HG03045 (cell line): Measurements from ENCODE around the gene CHD5.

Source experiments
- ATAC-seq: cut with Tn5 transposase; IDR thresholded peaks from one replicate; pipeline ENCODE4 v1.9.1; 2021; ENCODE audit warnings: mild to moderate bottlenecking, moderate library complexity; ENCODE audit not compliant: unreplicated experiment

CHD5 gene

DNA sequence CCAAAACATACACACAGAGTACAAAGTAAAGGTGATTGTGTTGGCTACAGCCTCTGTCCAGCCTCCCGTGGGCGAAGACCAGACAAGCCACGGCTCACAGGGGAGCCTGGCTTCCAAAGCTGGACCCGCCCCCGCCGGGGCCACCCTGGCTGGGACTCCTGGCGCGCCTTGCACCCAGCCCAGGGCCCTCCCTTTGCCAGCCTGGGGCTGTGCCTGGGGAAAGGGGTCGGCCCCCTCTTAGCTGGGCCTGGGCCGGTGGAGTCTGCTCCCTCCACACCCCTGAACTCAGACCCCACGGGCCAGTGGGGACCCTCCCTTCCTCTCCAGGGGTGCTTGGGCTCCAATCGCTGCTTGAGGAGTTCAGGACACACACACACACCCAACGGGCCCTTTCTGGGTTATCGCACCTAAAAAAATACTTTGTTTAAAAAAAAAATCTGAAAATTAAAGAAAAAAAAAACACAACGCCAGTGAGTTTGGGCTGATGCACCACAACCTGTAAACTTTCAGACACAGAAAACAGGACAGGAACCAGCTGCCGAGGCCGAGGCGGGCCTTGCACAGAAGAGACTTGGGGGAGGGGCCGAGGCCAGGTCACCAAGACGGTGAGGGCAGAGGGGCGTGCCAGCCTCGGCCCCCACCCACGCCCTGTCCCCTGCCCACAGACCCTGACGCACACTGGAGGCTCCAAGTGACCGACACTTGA is 78.1 kb downstream of the CHD5 start:
- no peak for ATAC-seq

DNA sequence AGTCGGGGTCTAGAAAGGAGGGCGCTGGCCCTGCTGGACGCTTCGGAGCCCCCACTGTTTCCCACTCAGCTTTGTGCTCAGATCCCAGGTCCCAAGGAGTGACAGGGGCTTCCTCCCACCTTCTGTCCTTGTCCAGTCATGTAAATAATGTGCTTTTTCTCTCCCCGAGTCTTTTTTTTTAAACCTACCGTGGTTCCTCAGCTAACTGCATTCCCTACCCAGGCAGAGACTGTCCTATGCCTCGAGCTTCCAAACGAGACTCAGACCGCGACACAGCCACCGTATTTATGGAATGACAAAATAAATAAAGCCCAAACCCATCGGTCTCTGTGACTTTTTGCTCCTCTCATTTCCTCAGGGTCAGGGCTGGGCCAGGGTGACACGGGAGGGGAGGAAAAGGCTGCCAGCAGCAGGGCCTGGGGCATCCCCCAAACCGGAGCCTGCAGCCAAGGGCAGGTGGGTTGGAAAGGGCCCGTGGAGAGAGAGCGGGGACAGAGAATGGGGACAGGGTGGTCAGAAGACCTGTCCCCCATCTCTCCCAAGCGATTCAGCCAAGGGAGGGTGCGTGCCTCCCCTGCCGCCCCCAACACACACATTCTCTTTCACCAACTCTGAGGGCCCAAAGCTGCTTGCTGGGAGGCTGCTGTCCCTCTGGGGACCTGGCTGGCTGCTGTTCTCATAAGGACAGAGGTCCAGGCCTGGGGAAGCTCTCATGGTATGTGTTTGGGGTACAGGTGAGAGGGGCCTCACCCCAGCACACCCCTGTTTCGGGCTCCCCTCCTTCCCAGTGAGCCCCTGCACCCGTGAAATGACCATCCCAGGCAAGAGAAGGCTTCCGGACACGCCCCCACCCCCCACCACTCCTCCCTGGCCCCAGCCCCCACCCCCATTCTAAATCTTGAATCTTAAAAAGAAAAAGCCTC is 79.0 kb downstream of the CHD5 start:
- no peak for ATAC-seq

DNA sequence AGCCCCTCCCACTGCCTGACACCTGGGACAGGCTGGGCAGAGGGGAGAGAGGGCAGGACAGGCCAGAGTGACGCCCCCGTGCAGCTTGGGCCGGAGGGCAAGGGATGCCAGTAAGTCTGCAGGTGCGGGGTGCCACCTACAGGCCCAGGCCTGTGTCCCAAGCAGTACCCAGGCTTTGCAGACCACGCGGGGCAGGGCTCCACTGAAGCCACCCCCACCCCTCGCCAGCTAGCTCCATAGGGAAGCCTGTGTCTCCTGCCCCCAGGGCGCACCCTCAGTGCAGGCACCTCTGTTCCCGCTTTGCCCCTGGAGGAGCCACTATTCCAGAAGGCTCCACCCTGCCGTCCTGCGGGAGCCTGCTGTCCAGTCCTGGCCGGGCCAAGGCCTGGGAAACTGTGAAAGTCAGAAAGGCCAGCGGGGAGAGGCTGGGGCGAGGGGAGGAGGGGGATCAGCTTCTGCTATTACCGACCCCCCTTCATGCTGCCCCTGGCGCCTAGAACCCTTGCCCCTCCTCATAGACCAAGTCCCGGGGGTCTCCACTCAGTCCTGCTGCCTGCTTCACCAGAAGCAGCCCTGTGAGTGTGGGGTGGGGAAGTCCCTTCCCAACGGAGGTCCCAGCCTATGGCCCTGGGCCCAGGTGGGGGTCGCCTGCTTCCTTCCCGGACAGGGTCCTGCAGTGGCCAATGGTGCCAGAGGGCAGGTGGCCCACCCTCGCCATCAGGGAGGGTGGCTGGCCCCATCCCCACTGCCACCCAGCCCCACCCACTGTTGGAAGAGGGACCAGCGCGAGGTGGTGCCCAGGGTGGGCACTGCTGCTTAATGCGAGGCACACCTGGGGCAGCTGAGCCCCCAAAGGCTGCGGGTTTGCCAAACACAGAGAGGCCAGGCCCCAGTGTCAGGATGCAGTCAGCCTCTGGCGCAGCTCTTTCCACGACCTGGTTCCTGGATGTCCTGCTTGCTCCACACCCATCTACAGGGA is 80.0 kb downstream of the CHD5 start:
- no peak for ATAC-seq

GRCh38 chr1:6099297-6099696 is 80.8 kb downstream of the CHD5 start:
- ATAC-seq, result no peak

- no peak for ATAC-seq
Observed at GRCh38 chr1:6098303-6099215, 81.6 kb downstream of the CHD5 start.

DNA sequence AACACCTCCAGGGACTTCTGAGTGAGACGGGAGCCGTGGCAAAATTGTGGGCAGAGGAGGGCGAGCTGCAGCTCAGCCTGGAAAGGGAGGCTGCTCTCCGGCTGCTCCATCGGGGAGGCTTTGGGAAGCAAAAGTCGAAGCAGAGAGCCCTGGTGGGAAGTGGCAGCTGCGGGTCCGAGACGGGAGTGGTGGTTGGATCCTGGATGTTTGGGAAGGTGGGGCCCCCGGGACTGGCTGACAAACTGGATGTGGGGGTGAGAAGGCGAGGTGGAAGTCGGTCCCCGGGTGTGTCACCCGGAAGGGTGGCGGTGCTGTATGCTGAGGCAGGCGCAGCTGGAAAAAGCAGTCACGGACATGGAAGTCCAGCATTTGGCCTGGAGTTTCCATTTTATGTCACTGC is 82.3 kb downstream of the CHD5 start:
- ATAC-seq, result no peak

DNA sequence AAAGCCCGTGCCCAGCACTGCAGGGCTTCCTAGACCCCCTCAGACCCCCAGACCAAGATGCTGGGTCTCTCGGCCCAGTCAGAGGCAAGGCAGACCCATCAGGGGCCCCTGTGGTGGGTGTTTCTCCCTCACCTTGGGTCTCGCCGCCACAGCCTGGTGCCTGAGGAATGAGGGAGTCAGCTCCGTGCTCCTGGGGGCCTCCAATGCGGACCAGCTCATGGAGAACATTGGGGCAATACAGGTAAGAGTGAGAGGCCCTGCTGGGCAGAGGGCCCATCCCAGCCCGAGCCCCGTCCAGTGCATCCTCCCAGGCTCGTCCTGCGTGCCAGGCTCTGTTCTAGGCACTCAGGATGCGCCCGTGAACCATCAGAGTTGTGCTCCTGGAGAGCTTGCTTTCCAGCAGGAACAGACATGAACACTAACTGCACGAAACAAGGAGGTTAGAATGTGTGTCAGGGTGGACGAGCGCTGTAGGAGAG is 83.0 kb downstream of the CHD5 start:
- no peak for ATAC-seq

DNA sequence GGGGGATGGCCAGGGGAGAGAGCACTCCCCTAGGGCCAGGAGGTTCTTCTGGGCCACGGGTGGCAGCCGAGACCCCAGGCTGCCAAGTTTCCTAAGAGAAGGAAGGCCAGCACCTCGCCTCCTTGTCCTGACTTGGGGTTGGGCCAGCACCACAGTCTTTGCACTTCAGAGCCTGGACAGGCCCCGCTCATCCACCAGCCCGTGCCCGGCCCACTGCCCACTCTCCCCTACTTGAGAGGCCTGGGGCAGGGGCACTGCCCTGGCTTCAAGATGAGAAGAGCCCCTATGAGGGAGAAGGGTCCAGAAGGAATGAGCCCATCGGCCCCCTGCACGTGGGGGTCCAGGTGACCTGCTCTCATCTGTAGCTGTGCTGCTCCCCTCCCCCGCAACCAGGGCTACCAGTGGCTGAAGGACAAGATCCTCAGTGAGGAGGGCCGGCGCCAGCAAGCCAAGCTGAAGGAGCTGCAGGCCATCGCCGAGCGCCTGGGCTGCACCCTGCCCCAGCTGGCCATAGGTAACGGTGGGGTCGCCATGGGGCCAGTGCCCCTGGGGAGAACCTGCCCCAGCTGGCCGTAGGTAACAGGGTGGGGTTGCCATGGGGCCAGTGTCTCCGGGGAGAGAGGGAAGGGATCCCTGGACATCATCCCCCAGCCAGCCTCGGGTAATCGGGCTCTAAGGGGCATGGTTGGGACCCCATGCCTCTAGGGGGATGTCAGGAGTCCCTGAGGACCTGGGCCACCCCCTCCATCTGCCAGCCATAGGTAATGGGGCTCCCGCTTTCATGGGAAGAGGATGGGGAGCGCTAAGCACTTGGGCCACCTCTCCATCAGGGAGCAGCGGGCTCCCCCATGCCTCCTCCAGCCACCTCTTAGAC is 83.6 kb downstream of the CHD5 start:
- no peak for ATAC-seq

DNA sequence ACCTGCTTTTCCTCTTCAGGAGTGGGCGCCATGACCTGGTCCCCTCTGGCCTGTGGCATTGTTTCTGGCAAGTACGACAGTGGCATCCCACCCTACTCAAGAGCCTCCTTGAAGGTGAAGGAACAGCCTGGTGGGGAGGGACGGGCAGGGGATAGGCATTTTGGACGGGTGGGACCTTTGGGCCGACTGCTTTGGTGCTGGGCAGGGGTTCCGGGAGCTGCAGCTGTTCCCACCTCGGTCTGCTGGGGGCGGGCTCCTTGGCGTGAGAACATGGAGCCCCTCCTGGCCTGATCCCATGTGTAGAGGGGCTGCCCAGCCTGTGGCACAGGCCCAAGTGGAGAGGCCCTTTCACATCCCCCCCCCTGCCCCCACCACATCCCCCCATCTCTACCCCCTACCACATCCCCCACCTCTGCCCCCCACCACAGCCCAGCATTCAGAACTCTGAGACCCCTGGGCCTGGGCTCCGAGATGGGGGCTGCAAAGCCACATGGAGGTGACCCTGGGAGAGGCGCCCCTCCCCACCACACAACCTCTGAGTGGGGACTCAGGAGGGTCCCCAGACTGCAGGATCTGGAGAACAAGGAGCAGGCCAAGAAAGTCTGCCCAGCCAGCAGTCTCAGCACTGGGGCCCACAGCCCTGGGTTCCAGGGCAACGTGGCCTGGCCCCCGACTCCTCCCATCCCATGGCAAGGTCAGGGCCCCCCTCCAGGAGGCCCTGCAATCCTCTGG is 84.4 kb downstream of the CHD5 start:
- no peak for ATAC-seq

GRCh38 chr1:6094801-6095505 is 85.2 kb downstream of the CHD5 start:
- ATAC-seq, result no peak

GRCh38 chr1:6094246-6094645 is 85.9 kb downstream of the CHD5 start:
- no peak for ATAC-seq

DNA sequence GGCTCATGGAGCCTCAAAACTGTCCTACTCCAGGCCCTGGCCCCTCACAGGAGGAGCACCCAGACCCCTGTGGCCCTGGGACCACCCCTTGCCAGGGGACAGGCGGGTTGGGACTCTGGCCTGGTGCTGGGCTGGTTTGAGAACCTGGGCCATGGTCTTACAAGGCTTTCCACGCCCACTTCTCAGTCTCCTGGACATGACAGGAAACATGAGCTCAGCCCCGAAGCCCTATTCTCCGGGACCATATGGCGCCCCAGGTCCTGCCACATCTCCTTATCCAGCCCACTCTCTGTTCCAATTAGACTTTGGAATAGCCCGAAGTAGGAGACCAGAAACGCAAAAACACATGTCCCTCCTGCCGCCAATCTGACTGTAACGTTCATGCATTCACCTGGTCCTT is 86.5 kb downstream of the CHD5 start:
- no peak for ATAC-seq

DNA sequence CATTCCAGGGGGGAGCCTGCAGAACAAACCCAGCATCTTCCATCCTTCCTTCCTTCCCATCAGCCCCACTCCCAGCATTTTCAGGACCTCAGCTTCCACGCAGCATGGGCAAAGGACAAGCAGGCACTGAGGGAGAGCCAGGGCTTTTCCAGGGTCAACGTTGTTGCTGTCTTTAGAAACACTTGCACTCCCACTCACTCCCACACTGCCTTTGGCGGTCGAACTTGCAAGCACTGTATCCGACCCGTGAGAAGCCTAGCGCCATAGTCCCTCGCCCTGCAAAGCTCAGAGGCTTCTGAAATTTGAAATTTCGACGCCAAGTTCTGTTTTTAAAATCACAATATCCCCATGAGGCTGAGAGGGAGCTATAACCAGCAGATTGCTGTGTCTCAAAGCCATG is 87.0 kb downstream of the CHD5 start:
- ATAC-seq, result no peak

DNA sequence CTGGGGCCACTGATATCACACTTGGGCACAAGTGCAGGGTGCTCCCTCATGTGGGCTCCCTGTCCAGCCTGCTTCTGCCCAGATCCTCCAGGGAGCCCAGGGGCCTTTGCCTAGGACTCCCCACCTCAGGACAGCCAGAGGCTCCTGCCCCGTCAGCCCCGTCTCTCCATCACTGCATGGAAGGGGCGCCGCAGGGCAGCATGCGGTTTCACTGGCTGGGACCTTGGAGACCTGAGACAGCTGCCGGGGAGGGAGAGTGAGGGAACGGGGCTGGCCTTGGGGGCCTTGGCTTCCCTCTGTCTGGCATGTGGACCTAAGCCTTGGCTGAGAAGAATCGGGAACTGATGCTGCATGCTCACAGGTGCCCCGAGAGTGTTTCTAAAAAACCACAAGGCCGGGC is 87.9 kb downstream of the CHD5 start:
- ATAC-seq, result no peak

GRCh38 chr1:6091823-6092109 is 88.4 kb downstream of the CHD5 start:
- no peak for ATAC-seq

DNA sequence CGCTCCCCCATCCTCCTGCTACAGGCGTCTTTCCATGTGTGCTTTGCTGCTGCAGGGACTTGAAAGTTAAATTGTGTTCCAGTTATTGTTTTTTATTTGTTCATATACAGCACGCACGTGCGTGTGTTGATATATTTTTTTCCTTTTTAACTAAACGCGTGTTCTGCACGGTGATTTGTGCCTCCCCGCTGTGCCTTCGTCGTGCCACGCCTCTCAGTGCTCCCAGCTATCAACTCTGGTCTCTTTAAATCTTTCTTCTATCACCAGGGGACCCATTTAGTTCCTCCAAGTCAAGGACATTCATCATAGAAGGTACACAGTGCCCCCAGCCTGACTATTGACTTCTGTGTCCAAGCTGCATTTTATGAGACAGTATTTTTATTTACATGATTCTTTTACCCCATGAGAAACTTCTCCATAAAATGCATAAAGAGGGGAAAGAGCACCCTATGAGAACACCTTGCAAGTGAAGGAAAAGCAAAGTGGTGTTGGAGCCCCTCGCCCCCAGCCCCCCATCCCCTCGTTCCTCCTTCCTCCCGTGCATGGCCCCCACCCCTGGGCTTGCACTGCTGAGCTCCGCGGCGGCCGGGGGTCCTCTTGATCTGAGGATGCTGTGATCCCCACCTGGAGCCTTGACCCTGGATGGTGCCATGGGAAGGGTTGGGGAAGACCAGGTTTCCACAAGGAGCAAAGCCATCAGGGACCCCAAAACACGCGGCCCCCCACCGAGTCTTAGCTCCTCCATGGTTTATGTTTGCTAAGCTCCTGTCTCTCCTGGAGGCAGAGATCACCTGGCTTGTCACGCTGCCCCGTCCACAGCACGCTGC is 88.9 kb downstream of the CHD5 start:
- ATAC-seq, result no peak

- no peak for ATAC-seq
Observed at GRCh38 chr1:6090288-6090687, 89.8 kb downstream of the CHD5 start.
